IPS-20b (cell line): ENCODE results near the gene CHTF18.
A peak's percentile ranks its signal among the peaks of the same experiment; 100 is the strongest.
"Not testable (repeated sequence)": the region's sequence is repeated elsewhere in the genome, so short reads cannot be mapped to it uniquely, and the experiment has no call there.

Experiments used
- H3K27ac ChIP-seq: one replicate; pipeline ENCODE4 v1.5.1; 2013; ENCODE audit warnings: low read length
- H3K27me3 ChIP-seq: 2 replicates; pipeline ENCODE4 v1.6.1; 2013; ENCODE audit warnings: mild to moderate bottlenecking, low read length, inconsistent platforms; ENCODE audit not compliant: insufficient read depth
- H3K36me3 ChIP-seq: 2 replicates; pipeline ENCODE4 v1.6.1; 2013; ENCODE audit warnings: low read depth, mild to moderate bottlenecking, inconsistent platforms, low read length, moderate library complexity; ENCODE audit not compliant: insufficient read depth
- H3K4me1 ChIP-seq: 2 replicates; pipeline ENCODE4 v1.6.1; 2013; ENCODE audit warnings: mild to moderate bottlenecking, control low read depth, inconsistent platforms, low read length, moderate library complexity; ENCODE audit not compliant: insufficient read depth
- H3K4me3 ChIP-seq: 2 replicates; pipeline ENCODE4 v1.5.1; 2013; ENCODE audit warnings: mild to moderate bottlenecking, low read length, inconsistent platforms
- H3K9ac ChIP-seq: 2 replicates; pipeline ENCODE4 v1.6.1; 2013; ENCODE audit warnings: low read depth, mild to moderate bottlenecking, inconsistent platforms, low read length, moderate library complexity
- H3K9me3 ChIP-seq: 2 replicates; pipeline ENCODE4 v1.6.1; 2013; ENCODE audit warnings: mild to moderate bottlenecking, low read depth, low read length, inconsistent platforms; ENCODE audit not compliant: insufficient read depth

Gene CHTF18

DNA sequence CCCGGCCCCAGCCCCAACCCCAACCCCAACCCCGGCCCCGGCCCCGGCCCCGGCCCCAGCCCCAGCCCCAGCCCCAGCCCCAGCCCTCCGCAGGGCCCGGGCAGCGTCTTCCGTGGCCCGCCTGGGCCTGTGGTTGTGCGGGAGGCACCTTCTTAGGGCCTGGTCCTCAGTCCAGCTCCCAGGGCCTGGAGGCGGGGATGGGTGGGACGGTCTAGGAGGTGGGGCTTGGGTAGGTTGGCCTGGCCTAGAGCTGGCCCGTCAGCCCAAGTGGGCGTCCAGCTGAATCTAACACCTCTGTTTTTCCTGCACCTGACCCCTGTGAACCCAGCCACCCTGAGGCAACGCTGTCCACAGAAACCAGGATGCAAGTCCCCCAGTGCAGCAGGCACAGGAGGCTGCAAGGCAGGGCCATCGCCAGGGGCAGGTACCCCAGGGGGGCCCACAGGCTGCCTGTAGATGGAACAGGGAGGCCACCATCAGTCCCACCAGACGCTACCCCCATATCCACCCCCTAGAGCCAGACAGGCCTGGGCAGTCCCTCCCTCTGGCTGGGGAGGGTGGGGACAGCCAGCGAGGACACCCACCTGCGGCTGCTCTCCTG is 19.1 kb upstream of the CHTF18 start:
- no peak overlapping the region for H3K27ac ChIP-seq
- no peaks in the 10 kb centered on the region for H3K27me3 ChIP-seq
- peak overlapping the region; percentile 38; the same call in 1 of the 2 replicates for H3K4me3 ChIP-seq
- H3K4me1 ChIP-seq: no peaks in the 10 kb centered on the region
- no peaks in the 10 kb centered on the region for H3K9me3 ChIP-seq
- H3K9ac ChIP-seq: no peak overlapping the region
- H3K36me3 ChIP-seq: no peaks in the 10 kb centered on the region

- H3K27ac ChIP-seq: no peak overlapping the region
- no peaks in the 10 kb centered on the region for H3K36me3 ChIP-seq
- H3K9ac ChIP-seq: no peak overlapping the region
- H3K27me3 ChIP-seq: no peaks in the 10 kb centered on the region
- H3K4me1 ChIP-seq: no peaks in the 10 kb centered on the region
- H3K4me3 ChIP-seq: no peak overlapping the region
- H3K9me3 ChIP-seq: no peaks in the 10 kb centered on the region
These were observed 18.5 kb upstream of the CHTF18 start for GRCh38 chr16:769934-770333.

DNA sequence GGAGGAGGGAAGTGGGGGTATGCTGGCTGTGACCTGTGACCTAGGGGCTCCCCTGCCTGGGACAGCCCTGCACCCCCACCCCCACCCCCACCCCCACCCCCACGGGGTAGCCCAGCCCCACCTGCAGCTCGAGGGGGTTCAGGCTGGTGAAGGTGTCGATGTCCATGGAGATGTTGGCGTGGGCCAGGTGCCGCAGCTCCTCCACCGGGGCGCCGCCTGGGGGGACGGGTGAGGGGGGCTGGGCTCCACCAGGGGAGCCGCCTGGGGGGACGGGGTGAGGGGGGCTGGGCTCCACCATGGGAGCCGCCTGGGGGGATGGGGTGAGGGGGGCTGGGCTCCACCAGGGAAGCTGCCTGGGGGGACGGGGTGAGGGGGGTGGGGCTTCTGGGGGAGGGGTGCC is 18.0 kb upstream of the CHTF18 start:
- Histone ChIP-seq H3K4me3 (no peak overlapping the region), H3K9me3 (no peaks in the 10 kb centered on the region), H3K4me1 (no peaks in the 10 kb centered on the region)

GRCh38 chr16:772959-773358 is 15.5 kb upstream of the CHTF18 start:
- no peaks in the 10 kb centered on the region for H3K9me3 ChIP-seq
- H3K9ac ChIP-seq: no peak overlapping the region
- no peak overlapping the region for H3K27ac ChIP-seq
- H3K4me1 ChIP-seq: no peaks in the 10 kb centered on the region
- H3K27me3 ChIP-seq: no peaks in the 10 kb centered on the region
- no peak overlapping the region for H3K4me3 ChIP-seq
- H3K36me3 ChIP-seq: no peaks in the 10 kb centered on the region

More for the DNA sequence above, 18.0 kb upstream of the CHTF18 start:
- no peak overlapping the region for H3K27ac ChIP-seq
- no peak overlapping the region for H3K9ac ChIP-seq
- H3K27me3 ChIP-seq: no peaks in the 10 kb centered on the region
- H3K36me3 ChIP-seq: no peaks in the 10 kb centered on the region

- no peak overlapping the region for H3K9ac ChIP-seq
- 0 out of 2 replicates have a peak, but pooled peaks cover 4% of the 10 kb centered on the region for H3K27me3 ChIP-seq
These were observed 14.1 kb upstream of the CHTF18 start for GRCh38 chr16:774086-775001.

GRCh38 chr16:775236-775796 is 13.1 kb upstream of the CHTF18 start:
- Histone ChIP-seq H3K27me3 (peaks cover 4% of the 10 kb centered on the region; the same call in 1 of the 2 replicates), H3K27ac (no peak overlapping the region), H3K9me3 (no peaks in the 10 kb centered on the region), H3K4me1 (no peaks in the 10 kb centered on the region), H3K9ac (no peak overlapping the region), H3K36me3 (no peaks in the 10 kb centered on the region), H3K4me3 (no peak overlapping the region)

More at GRCh38 chr16:774086-775001, 14.1 kb upstream of the CHTF18 start:
- no peaks in the 10 kb centered on the region for H3K9me3 ChIP-seq
- H3K4me3 ChIP-seq: no peak overlapping the region
- H3K36me3 ChIP-seq: no peaks in the 10 kb centered on the region
- no peak overlapping the region for H3K27ac ChIP-seq
- H3K4me1 ChIP-seq: no peaks in the 10 kb centered on the region

- not testable (repeated sequence) for H3K9ac ChIP-seq, H3K27me3 ChIP-seq, H3K36me3 ChIP-seq, H3K4me3 ChIP-seq, H3K4me1 ChIP-seq, H3K9me3 ChIP-seq, H3K27ac ChIP-seq
These were observed 12.1 kb upstream of the CHTF18 start for GRCh38 chr16:776298-776697.

GRCh38 chr16:776824-777223 is 11.6 kb upstream of the CHTF18 start:
- Histone ChIP-seq H3K9ac (no peak overlapping the region), H3K27ac (no peak overlapping the region), H3K27me3 (peaks cover 4% of the 10 kb centered on the region; the same call in 1 of the 2 replicates), H3K36me3 (no peaks in the 10 kb centered on the region), H3K9me3 (no peaks in the 10 kb centered on the region), H3K4me3 (no peak overlapping the region), H3K4me1 (no peaks in the 10 kb centered on the region)

- no peak overlapping the region for H3K27ac ChIP-seq
- H3K4me3 ChIP-seq: no peak overlapping the region
- no peak overlapping the region for H3K9ac ChIP-seq
- peaks cover 4% of the 10 kb centered on the region; the same call in 1 of the 2 replicates for H3K27me3 ChIP-seq
- H3K9me3 ChIP-seq: no peaks in the 10 kb centered on the region
- H3K4me1 ChIP-seq: no peaks in the 10 kb centered on the region
- no peaks in the 10 kb centered on the region for H3K36me3 ChIP-seq
These were observed 10.6 kb upstream of the CHTF18 start for GRCh38 chr16:777826-778225.

GRCh38 chr16:778447-778846 is 10.0 kb upstream of the CHTF18 start:
- no peak overlapping the region for H3K9ac ChIP-seq

GRCh38 chr16:778909-779527 is 9.4 kb upstream of the CHTF18 start:
- H3K4me1 ChIP-seq: no peaks in the 10 kb centered on the region
- no peaks in the 10 kb centered on the region for H3K36me3 ChIP-seq
- no peak overlapping the region for H3K4me3 ChIP-seq
- peaks cover 4% of the 10 kb centered on the region; the same call in 1 of the 2 replicates for H3K27me3 ChIP-seq
- H3K9me3 ChIP-seq: no peaks in the 10 kb centered on the region
- H3K27ac ChIP-seq: no peak overlapping the region
- no peak overlapping the region for H3K9ac ChIP-seq

More at GRCh38 chr16:778447-778846, 10.0 kb upstream of the CHTF18 start:
- Histone ChIP-seq H3K27me3 (peaks cover 4% of the 10 kb centered on the region; the same call in 1 of the 2 replicates), H3K27ac (no peak overlapping the region), H3K4me1 (no peaks in the 10 kb centered on the region), H3K9me3 (no peaks in the 10 kb centered on the region), H3K36me3 (no peaks in the 10 kb centered on the region), H3K4me3 (no peak overlapping the region)
